Thoracic aorta (tissue), 2 donors: ENCODE results near the gene STAU1. TPM values are rescaled to one million over a fixed set of nuclear protein-coding genes. Genes with fewer than 3 reads are reported as not detected.

Source experiments
- ATAC-seq: fragments of 150-250 bp; one replicate; pipeline ENCODE4 v1.8.0; 2017; ENCODE audit warnings: low read depth; ENCODE audit not compliant: insufficient number of reproducible peaks, low FRiP score
- DNase-seq: peaks from one replicate; pipeline ENCODE4 v3.0.0-alpha.2; 2020; ENCODE audit warnings: low spot score
- H3K27ac ChIP-seq, 2 donors: fragments of 200-600 bp; sonication (generic); 1 replicate in 1 of 2; 2 replicates in 1 of 2; pipeline ENCODE4 v1.5.1; 2016; ENCODE audit warnings: mild to moderate bottlenecking in 2 of 2, moderate library complexity in 2 of 2
- H3K27me3 ChIP-seq: fragments of 200-600 bp; sonication (generic); replicated peaks from 2 replicates; pipeline ENCODE4 v1.6.0; 2016; ENCODE audit warnings: mild to moderate bottlenecking; ENCODE audit not compliant: insufficient read depth
- H3K36me3 ChIP-seq: fragments of 200-600 bp; sonication (generic); one replicate; pipeline ENCODE4 v1.5.1; 2016
- H3K4me1 ChIP-seq, 2 donors: fragments of 200-600 bp; sonication (generic); 1 replicate in 1 of 2; 2 replicates in 1 of 2; pipeline versions ENCODE4 v1.5.1 to v1.6.0; 2016; ENCODE audit warnings: low read depth in 2 of 2, mild to moderate bottlenecking in 1 of 2; ENCODE audit not compliant: control insufficient read depth in 1 of 2
- H3K4me3 ChIP-seq: fragments of 200-600 bp; sonication (generic); 2 replicates; pipeline ENCODE4 v1.5.1; 2016; ENCODE audit warnings: mild to moderate bottlenecking
- H3K9me3 ChIP-seq: fragments of 200-600 bp; sonication (generic); 2 replicates; pipeline ENCODE4 v1.5.1; 2016
- total RNA-seq, 2 donors: library from RNA; depleted of rRNA; stranded (reverse); fragments of >200 nt; gene quantifications; one replicate each; pipeline versions ENCODE4 v1.1.0 to v1.2.3, GENCODE V29; 2016
- TF ChIP-seq, protein P1 (sequence below): fragments of 200-600 bp; sonication (generic); IDR thresholded peaks from one replicate; pipeline ENCODE4 v1.5.1; 2019; ENCODE audit warnings: antibody characterized with exemption

STAU1 gene
- total RNA-seq, 2 donors from 2014 or later, result 54.0 to 94.2 TPM

DNA sequence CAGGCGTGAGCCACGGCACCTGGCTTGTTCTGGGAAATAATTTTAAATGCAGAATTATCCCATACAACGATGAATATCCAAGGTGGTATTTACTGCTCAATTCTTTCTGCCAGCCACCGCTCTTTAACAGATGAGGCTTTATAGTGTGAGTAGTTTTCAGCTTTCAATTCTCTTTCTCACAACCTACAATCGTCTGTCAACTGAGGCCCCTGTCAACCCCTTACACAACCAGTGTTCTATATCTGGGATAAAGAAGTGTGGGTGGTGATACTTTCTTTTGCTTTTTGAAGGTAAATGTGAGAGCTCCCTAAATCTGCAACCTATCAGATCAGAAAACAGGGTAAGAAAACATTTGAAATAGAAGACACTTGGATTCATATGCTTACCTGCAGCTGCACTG is 22.5 kb downstream of the STAU1 start:
- DNase-seq (no peak), ATAC-seq (no peak)
- no peaks in the 10 kb centered on the region for H3K36me3 ChIP-seq
- TF ChIP-seq, protein P1, sequence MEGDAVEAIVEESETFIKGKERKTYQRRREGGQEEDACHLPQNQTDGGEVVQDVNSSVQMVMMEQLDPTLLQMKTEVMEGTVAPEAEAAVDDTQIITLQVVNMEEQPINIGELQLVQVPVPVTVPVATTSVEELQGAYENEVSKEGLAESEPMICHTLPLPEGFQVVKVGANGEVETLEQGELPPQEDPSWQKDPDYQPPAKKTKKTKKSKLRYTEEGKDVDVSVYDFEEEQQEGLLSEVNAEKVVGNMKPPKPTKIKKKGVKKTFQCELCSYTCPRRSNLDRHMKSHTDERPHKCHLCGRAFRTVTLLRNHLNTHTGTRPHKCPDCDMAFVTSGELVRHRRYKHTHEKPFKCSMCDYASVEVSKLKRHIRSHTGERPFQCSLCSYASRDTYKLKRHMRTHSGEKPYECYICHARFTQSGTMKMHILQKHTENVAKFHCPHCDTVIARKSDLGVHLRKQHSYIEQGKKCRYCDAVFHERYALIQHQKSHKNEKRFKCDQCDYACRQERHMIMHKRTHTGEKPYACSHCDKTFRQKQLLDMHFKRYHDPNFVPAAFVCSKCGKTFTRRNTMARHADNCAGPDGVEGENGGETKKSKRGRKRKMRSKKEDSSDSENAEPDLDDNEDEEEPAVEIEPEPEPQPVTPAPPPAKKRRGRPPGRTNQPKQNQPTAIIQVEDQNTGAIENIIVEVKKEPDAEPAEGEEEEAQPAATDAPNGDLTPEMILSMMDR, result no peak
- H3K4me1 ChIP-seq, result peaks cover 19 to 43% of the 10 kb centered on the region in 2 donors
- no peaks in the 10 kb centered on the region for H3K27me3 ChIP-seq
- H3K4me3 ChIP-seq, result no peak overlapping the region
- no peaks in the 10 kb centered on the region for H3K9me3 ChIP-seq
- no peak overlapping the region for H3K27ac ChIP-seq

DNA sequence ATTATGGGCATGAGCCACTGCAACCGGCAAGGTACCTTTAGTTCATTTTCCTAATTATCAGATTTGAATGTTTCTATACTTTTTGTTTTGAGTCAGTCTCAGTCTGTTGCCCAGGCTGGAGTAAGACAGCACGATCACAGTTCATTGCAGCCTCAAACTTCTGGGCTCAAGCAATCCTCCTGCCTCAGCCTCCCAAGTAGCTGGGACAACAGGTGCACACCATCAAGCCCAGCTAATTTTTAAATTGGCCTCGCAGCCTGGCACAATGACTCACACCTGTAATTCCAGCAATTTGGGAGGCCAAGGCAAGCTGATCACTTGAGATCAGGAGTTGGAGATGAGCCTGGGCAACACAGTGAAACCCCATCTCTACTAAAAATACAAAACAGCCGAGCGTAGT is 24.4 kb downstream of the STAU1 start:
- Histone ChIP-seq H3K9me3 (no peaks in the 10 kb centered on the region), H3K36me3 (no peaks in the 10 kb centered on the region), H3K4me1 (peaks cover 9 to 25% of the 10 kb centered on the region in 2 donors), H3K4me3 (no peak overlapping the region), H3K27ac (no peak overlapping the region), H3K27me3 (no peaks in the 10 kb centered on the region)
- ATAC-seq, result no peak
- no peak for DNase-seq
- TF ChIP-seq, protein P1, result no peak

DNA sequence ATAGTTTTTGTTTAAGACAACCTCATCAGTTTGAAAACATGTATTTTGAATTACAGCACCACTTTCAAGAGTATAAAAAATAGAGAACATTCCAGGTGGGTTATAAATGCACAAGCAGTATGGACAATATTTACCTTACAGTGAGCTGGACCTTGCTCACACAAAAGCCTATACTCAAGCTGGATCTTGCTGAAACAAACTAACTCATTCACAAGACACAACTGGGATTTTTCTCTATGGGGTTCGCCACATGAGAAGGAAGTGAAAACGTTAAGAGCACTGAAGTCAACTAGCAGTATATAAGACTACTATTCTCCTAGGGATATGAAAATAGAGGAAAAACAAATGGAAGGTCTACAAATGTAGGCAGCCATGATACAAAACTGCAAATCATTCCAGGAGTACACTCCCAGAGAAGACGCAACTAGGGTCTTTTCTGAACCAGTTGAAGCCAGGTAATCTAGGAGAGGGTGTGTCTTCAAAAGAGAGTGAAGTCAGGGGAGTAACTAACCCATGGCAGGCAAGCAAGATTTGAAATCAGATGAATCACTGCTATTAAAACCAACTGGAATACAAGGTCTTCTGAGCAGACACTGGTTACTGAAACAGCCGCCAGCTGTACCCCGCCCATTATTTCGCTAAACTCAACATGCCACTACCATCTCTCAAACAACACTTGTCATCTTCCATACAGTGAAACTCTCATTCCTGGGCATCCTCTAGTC is 26.5 kb downstream of the STAU1 start:
- ATAC-seq (no peak), DNase-seq (no peak)
- no peaks in the 10 kb centered on the region for H3K9me3 ChIP-seq
- no peak overlapping the region for H3K4me3 ChIP-seq
- peaks cover 5% of the 10 kb centered on the region for H3K36me3 ChIP-seq
- TF ChIP-seq, protein P1, result no peak
- H3K27me3 ChIP-seq, result no peaks in the 10 kb centered on the region
- H3K4me1 ChIP-seq, result peaks cover 1 to 4% of the 10 kb centered on the region in 2 donors
- no peak overlapping the region for H3K27ac ChIP-seq

GRCh38 chr20:49160057-49160929 is 27.8 kb downstream of the STAU1 start:
- H3K4me3 ChIP-seq, result no peak overlapping the region
- DNase-seq (no peak), ATAC-seq (no peak)
- H3K27ac ChIP-seq, result no peak overlapping the region
- H3K4me1 ChIP-seq, result no peaks in the 10 kb centered on the region
- no peaks in the 10 kb centered on the region for H3K27me3 ChIP-seq
- TF ChIP-seq, protein P1, result no peak
- H3K9me3 ChIP-seq, result no peaks in the 10 kb centered on the region
- peaks cover 5% of the 10 kb centered on the region for H3K36me3 ChIP-seq

- no peak overlapping the region for H3K4me3 ChIP-seq
- H3K27ac ChIP-seq, result no peak overlapping the region
- peaks cover 9% of the 10 kb centered on the region for H3K36me3 ChIP-seq
- TF ChIP-seq, protein P1, result no peak
- no peaks in the 10 kb centered on the region for H3K9me3 ChIP-seq
- ATAC-seq (no peak), DNase-seq (no peak)
- no peaks in the 10 kb centered on the region for H3K4me1 ChIP-seq
- H3K27me3 ChIP-seq, result no peaks in the 10 kb centered on the region
Measured at GRCh38 chr20:49157146-49157545, 31.0 kb downstream of the STAU1 start.
